AG08396 (cell line): ENCODE data around the gene KTN1.

Experiments used
- DNase-seq: peaks from one replicate; pipeline ENCODE4 v3.0.0; 2012; ENCODE audit warnings: low spot score, mixed read lengths

KTN1 gene

GRCh38 chr14:55610713-55611370, 30.8 kb downstream of the KTN1 start:
- DNase-seq, result no peak

GRCh38 chr14:55611859-55612258, 31.9 kb downstream of the KTN1 start:
- no peak for DNase-seq

GRCh38 chr14:55614304-55614703, 34.3 kb downstream of the KTN1 start:
- DNase-seq, result no peak

DNA sequence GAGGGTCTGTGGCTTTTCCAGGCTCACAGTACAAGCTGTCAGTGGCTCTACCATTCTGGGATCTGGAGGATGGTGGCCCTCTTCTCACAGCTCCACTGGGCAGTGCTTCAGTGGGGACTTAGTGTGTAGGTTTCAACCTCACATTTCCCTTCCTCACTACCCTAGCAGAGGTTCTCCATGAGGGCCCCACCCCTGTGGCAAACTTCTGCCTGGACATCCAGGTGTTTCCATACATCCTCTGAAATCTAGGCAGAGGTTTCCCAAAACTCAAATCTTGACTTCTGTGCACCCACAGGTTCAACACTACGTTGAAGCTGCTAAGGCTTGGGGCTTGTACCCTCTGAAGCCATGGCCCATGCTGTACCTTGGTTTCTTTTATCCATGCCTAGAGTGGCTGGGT, 40.3 kb downstream of the KTN1 start:
- no peak for DNase-seq

GRCh38 chr14:55620981-55621380, 41.0 kb downstream of the KTN1 start:
- DNase-seq, result no peak

- DNase-seq, result no peak
Observed at GRCh38 chr14:55621391-55621790, 41.4 kb downstream of the KTN1 start.

DNA sequence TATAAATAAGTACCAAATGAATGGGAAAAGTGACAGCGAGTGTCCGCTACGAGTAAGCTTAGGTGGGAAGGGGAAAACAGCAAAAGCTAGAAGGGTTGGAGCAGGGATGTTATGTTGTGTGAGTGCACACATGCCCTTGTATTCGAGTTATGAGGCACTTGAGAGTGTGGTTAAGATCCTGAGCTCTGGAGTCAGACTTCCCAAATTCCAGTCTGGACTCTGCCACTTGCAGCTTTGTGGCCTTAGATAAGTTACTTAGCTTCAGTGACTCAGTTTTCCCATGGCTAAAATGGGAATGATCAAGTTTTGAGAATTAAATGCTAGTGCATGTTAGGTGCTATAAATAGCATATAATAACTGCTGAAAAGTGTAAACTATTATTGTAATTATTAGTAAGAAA, 44.9 kb downstream of the KTN1 start:
- no peak for DNase-seq

DNA sequence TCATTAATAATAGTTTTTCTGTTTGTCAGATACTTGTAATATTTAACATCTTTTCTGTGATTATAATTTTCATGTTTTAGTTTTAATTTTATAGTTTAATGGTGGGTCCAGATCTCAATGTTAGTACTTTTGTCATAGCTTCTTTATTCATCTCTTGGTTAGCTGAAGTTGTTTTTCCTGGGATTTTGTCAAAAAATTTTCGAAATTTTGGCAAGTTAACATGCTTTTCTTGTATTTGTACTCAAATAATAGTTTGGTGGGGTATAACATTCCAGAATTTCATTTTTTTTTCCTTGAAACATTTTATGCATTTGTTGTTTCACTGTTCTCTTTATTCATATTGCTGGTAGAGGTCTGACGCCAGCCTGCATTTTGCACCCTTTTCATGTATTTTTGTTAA, 45.5 kb downstream of the KTN1 start:
- DNase-seq, result no peak

DNA sequence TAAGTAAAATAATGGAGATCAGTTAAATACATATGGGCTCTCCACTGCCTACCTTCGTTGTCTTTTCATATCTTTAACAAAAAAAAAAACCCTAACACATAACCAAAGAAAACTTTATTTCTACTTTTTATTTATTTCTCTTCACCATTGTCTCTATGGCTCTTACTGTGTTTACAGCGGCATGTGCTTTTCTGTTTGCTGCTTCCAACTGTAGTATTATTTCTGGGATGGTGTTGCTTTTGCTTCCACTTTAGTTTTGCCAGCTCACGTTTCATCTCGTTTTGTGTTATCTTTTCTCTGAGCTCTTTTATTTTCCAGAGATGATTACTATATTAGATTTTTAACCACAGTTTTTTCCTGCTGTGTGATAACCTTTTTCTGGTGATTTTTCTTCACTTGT, 46.1 kb downstream of the KTN1 start:
- DNase-seq, result no peak

DNA sequence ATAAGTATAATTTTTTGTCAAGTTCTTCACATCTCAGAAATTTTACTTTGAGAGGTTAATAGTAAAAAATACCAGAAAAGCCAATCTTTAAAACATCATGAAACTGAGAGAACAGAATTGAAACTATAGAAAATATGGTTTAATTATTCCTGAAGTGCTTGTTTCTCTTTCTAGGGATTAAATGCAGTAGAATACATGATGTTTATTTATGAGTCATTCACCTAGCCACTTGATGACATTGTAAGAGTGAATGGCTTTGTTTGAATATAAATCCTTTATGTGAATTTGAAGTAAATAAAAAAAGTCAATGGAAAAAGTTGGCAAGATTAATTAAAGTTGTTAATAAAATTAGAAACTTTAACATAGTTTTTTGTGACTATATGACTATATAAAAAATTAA, 48.4 kb downstream of the KTN1 start:
- no peak for DNase-seq

GRCh38 chr14:55638665-55639064, 58.7 kb downstream of the KTN1 start:
- DNase-seq, result no peak

GRCh38 chr14:55641290-55641689, 61.3 kb downstream of the KTN1 start:
- no peak for DNase-seq

DNA sequence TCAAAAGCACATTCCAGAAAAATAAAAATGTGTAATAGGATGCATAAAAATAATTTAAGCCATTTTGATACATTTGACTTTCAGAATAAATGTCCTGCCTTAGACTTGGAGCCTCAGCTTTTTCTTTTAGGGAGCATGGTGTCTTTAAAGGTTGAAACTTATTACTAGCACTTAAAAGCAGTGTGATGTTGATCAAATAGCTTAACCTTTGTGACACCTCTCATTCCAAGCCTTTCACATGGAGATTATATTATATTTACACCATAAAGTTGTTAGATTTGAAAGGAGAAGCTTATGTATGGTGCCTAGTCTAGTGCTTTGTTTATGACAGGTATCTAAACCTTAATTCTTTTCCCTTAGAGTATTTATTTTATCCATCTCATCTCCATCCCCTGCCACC, 61.9 kb downstream of the KTN1 start:
- no peak for DNase-seq

DNA sequence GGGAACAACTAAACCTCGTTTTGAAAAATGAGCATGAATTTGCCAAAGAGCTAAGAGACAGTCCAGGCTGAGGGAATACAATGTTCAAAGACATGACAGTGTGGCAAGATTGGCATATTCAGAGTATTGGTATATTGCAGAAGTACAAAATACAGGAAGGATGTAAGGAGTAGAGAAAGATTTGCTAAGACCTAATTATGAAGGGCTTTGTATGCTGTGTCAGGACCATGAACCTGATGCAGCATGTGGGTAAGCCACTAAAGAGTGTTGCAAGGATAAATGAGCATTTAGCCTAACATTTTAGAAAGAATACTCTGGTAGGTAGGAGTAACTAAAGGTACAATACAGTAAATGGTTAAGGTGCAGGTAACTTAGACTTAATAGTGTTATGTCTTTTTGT, 65.1 kb downstream of the KTN1 start:
- no peak for DNase-seq

- no peak for DNase-seq
Observed at GRCh38 chr14:55645845-55646832, 66.1 kb downstream of the KTN1 start.

- DNase-seq, result no peak
Observed at GRCh38 chr14:55650992-55651391, 71.0 kb downstream of the KTN1 start.

- no peak for DNase-seq
Observed at GRCh38 chr14:55654243-55654642, 74.2 kb downstream of the KTN1 start.

- DNase-seq, result no peak
Observed at GRCh38 chr14:55661029-55661428, 81.0 kb downstream of the KTN1 start.

GRCh38 chr14:55662752-55663151, 82.7 kb downstream of the KTN1 start:
- DNase-seq, result no peak

DNA sequence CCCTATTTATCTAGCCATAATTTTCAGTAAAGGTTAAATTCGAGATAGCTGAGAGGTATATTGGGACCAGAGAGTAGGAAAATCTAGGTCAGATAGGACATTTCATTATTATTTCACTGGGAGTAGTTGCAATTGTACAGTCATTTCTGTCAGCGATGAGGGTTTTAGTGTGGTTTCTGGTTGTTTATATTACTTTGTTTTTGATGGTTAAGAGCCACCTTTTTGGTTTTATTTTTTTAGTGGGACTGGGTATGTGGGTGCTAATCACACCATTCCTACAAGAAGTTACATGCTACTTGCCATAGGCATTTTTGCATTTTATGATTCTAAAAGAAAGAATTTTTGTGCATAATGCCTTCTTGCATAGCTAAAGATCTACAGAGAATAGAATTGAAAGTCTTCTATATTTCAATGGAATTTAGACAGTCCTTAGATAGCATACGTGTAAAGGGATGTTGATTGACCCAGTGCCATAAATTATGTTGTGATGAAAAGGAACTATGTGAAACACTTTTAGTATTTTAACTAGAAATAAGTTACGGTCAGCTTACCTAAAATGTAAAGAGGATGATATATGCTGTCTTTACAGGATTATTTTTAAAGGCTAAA, 85.2 kb downstream of the KTN1 start:
- no peak for DNase-seq

DNA sequence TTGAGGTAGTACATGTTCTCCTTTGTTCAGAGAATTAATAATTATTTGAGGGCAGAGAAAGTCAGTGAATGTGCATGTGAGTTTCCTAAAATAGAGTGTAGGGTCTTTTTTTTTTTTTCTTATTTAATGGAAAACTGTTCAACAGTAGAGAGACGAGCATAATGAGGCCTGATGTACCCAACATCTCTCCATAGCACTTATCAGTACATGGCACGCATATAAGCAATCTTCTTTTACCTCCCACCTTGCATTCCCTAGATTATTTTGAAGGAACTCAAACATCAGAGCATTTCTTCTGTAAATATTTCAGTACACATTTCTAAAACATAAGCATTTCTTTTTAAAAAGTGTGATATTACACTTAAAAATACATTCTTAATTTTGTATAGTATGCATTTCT, 87.8 kb downstream of the KTN1 start:
- no peak for DNase-seq

GRCh38 chr14:55671641-55672040, 91.6 kb downstream of the KTN1 start:
- no peak for DNase-seq

GRCh38 chr14:55673048-55673447, 93.0 kb downstream of the KTN1 start:
- no peak for DNase-seq
